Caco-2 (cell line): ENCODE data around the gene TCN1. TPM values are rescaled to one million over a fixed set of nuclear protein-coding genes. Genes with fewer than 3 reads are reported as not detected.
"Not testable (repeated sequence)": the region's sequence is repeated elsewhere in the genome, so short reads cannot be mapped to it uniquely, and the experiment has no call there.

Source experiments
- BruUV-seq: library from RNA; stranded (reverse); fragments of 400-500 nt; replicated peaks from 2 replicates; lab custom pipeline; 2021; lab: Mats Ljungman, UMichigan
- CTCF ChIA-PET: fragments of 300-600 bp; sonication (Branson Sonifier 250); formaldehyde crosslinking; loops from one replicate; lab custom pipeline; 2022; ENCODE audit warnings: antibody characterized with exemption; lab: Charles Lee
- POLR2A ChIA-PET: fragments of 300-600 bp; sonication (Branson Sonifier 250); formaldehyde crosslinking; loops from one replicate; lab custom pipeline; 2022; ENCODE audit warnings: antibody characterized with exemption; lab: Charles Lee
- DNase-seq, 2 experiments: peaks; one replicate each; pipeline versions ENCODE4 v3.0.0 to v3.0.0-alpha.2; 2020 to 2022
- H3K27me3 ChIP-seq: replicated peaks from 2 replicates; pipeline ENCODE4 v1.6.0; 2011; ENCODE audit warnings: low read length; ENCODE audit not compliant: control insufficient read depth, insufficient read depth
- H3K36me3 ChIP-seq: 2 replicates; pipeline ENCODE4 v1.5.1; 2011; ENCODE audit warnings: low read length; ENCODE audit not compliant: control insufficient read depth, insufficient read depth
- H3K4me1 ChIP-seq: fragments of 250-450 bp; sonication (Bioruptor Pico); 2 replicates; pipeline ENCODE4 v1.5.1; 2020; ENCODE audit warnings: mild to moderate bottlenecking
- H3K4me3 ChIP-seq: 2 replicates; pipeline ENCODE4 v1.5.1; 2011; ENCODE audit warnings: low read depth, mild to moderate bottlenecking, control low read depth, low read length
- H3K9me3 ChIP-seq: fragments of 250-450 bp; sonication (Bioruptor Pico); 2 replicates; pipeline ENCODE4 v1.5.1; 2020; ENCODE audit warnings: mild to moderate bottlenecking, moderate library complexity
- H3K27ac Mint-ChIP-seq: one replicate; pipeline ENCODE4 v1.8.0; 2022; ENCODE audit warnings: mixed read lengths; ENCODE audit not compliant: unreplicated experiment
- H3K27me3 Mint-ChIP-seq: one replicate; pipeline ENCODE4 v1.8.0; 2022; ENCODE audit warnings: mixed read lengths; ENCODE audit not compliant: insufficient read depth, unreplicated experiment
- H3K36me3 Mint-ChIP-seq: one replicate; pipeline ENCODE4 v1.8.0; 2022; ENCODE audit warnings: mild to moderate bottlenecking, mixed read lengths; ENCODE audit not compliant: insufficient read depth, unreplicated experiment
- H3K4me1 Mint-ChIP-seq: one replicate; pipeline ENCODE4 v1.8.0; 2022; ENCODE audit warnings: low read depth, mixed read lengths; ENCODE audit not compliant: unreplicated experiment
- H3K4me3 Mint-ChIP-seq: one replicate; pipeline ENCODE4 v1.8.0; 2022; ENCODE audit warnings: mild to moderate bottlenecking, moderate library complexity, mixed read lengths; ENCODE audit not compliant: unreplicated experiment
- H3K9me3 Mint-ChIP-seq: one replicate; pipeline ENCODE4 v1.8.0; 2022; ENCODE audit warnings: mixed read lengths; ENCODE audit not compliant: unreplicated experiment
- intact Hi-C: fragments of 100-400 bp; cut with micrococcal nuclease; formaldehyde crosslinking; loops from one replicate; pipeline ENCODE4 v1.10.0; 2022; ENCODE audit not compliant: unreplicated experiment
- total RNA-seq: library from RNA; stranded (reverse); gene quantifications from 2 replicates; pipeline ENCODE4 v1.2.3, GENCODE V29; 2022
- TF ChIP-seq, protein P1 (sequence below), 2 experiments: fragments of 200-600 bp in 1 of 2; IDR thresholded peaks; 1 replicate in 1 of 2; 2 replicates in 1 of 2; pipeline versions ENCODE4 v1.5.1 to v1.8.0; 2011 to 2022; ENCODE audit warnings: antibody characterized with exemption in 1 of 2, control low read depth in 1 of 2, inconsistent platforms in 1 of 2, low read depth in 1 of 2, low read length in 1 of 2, mild to moderate bottlenecking in 1 of 2, moderate library complexity in 1 of 2; ENCODE audit not compliant: insufficient read depth in 1 of 2, severe bottlenecking in 1 of 2, unreplicated experiment in 1 of 2

TCN1 gene
- total RNA-seq, 1 experiment from 2014 or later = not detected

DNA sequence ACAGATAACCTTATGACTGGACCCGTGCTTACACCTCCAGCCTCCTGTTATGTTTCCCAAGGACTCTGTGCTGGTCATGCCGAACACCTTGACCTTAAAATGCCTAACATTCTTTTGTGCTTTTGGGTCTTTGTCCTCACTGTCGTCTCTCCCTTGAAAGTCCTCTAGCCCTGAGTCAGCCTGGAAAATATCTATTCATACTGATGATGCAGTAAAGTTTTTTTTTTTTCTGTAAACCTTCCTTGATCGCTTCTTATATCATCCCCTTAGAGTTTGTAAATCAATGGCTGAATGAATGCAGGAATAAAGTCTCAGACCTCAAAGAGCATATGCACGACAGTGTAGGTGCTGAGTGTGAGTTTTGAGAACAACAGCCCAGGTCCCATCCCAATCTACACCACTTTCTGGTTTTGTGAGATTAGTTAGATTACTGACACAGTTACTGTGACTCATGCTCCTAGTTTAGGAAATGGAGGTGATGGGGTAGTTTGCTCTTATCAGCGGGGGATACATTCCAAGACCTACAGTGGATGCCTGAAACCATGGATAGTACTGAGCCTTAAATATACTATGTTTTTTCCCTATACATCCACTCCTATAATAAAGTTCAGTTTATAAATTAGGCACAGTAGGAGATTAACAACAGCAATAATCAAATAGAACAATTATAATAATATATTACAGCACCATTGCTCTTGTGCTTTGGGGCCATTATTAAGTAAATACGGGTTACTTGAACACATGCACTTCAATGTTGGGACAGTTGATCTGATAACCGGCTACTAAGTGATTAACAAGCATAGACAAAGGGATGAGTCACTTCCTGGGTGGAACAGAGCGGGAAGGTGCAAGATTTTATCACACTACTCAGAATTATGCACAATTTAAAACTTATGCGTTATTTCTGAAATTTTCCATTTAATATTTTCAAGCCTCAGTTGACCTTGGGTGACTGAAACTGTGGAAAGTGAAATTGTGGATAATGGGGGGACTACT lies 8.6 kb downstream of the TCN1 start:
- Histone ChIP-seq H3K9me3 (no peaks in the 10 kb centered on the region), H3K36me3 (no peaks in the 10 kb centered on the region), H3K4me1 (peaks cover 17% of the 10 kb centered on the region), H3K27me3 (no peaks in the 10 kb centered on the region), H3K4me3 (no peak overlapping the region)
- peak in 1 of 2 experiments; percentile 32 for DNase-seq
- ChIA-PET CTCF (no interaction called here), POLR2A (no interaction called here)
- intact Hi-C loops = no loop called here
- Mint-ChIP-seq H3K27me3 (no peaks in the 10 kb centered on the region), H3K9me3 (peaks cover 10% of the 10 kb centered on the region), H3K27ac (peak overlapping the region; percentile 43), H3K36me3 (peaks cover 5% of the 10 kb centered on the region), H3K4me3 (no peak overlapping the region), H3K4me1 (peaks cover 27% of the 10 kb centered on the region)
- BruUV-seq = no TSS peak
- TF ChIP-seq, protein P1, sequence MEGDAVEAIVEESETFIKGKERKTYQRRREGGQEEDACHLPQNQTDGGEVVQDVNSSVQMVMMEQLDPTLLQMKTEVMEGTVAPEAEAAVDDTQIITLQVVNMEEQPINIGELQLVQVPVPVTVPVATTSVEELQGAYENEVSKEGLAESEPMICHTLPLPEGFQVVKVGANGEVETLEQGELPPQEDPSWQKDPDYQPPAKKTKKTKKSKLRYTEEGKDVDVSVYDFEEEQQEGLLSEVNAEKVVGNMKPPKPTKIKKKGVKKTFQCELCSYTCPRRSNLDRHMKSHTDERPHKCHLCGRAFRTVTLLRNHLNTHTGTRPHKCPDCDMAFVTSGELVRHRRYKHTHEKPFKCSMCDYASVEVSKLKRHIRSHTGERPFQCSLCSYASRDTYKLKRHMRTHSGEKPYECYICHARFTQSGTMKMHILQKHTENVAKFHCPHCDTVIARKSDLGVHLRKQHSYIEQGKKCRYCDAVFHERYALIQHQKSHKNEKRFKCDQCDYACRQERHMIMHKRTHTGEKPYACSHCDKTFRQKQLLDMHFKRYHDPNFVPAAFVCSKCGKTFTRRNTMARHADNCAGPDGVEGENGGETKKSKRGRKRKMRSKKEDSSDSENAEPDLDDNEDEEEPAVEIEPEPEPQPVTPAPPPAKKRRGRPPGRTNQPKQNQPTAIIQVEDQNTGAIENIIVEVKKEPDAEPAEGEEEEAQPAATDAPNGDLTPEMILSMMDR (IDR thresholded peaks at IDR 0.05; ENCODE audit: insufficient read depth in 1 of 2, low read depth in 1 of 2, low read length in 1 of 2, severe bottlenecking in 1 of 2, unreplicated experiment in 1 of 2) = no peak

DNA sequence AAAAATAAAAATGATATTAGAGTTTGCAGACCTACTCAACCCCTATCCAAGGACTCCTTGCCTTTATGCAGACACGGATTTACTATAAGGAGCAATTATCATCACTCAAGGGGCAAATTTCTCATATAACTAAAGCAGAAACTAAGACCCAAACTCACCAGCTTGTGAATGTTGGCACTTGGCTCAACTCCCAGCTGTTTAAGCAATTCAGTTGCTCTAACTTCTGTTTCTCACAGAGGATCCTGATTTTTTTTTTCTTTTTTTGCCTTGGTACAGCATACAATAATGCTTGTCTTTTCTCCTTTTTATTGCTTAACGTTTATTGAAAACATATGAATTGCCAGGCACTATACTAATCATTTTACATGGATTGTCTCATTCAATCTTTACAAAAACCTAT lies 11.4 kb downstream of the TCN1 start:
- intact Hi-C loops = no loop called here

DNA sequence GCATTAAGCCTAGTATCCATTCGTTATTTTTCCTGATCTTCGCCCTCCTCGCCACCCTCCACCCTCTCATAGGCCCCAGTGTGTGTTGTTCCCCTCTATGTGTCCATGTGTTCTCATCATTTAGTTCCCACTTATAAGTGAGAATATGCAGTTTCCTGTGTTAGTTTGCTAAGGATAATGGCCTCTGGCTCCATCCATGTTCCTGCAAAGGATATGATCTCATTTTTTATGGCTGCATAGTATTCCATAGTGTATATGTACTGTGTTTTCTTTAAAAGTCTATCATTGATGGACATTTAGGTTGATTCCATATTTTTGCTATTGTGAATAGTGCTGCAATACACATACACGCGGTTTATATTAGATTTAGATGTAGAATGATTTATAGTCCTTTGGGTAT lies 14.9 kb downstream of the TCN1 start:
- H3K27me3 ChIP-seq, H3K27me3 Mint-ChIP-seq, H3K36me3 Mint-ChIP-seq: not testable (repeated sequence)

More for the DNA sequence above, 11.4 kb downstream of the TCN1 start:
- H3K27me3 Mint-ChIP-seq = no peaks in the 10 kb centered on the region
- POLR2A ChIA-PET = no interaction called here
- no peak overlapping the region for H3K4me3 ChIP-seq
- H3K36me3 ChIP-seq = no peaks in the 10 kb centered on the region
- peaks cover 17% of the 10 kb centered on the region for H3K4me1 ChIP-seq
- H3K4me3 Mint-ChIP-seq = no peak overlapping the region
- TF ChIP-seq, protein P1 (IDR thresholded peaks at IDR 0.05; ENCODE audit: insufficient read depth in 1 of 2, low read depth in 1 of 2, low read length in 1 of 2, severe bottlenecking in 1 of 2, unreplicated experiment in 1 of 2) = no peak
- DNase-seq = no peak
- no peaks in the 10 kb centered on the region for H3K27me3 ChIP-seq
- H3K4me1 Mint-ChIP-seq = peaks cover 27% of the 10 kb centered on the region
- H3K9me3 Mint-ChIP-seq = peaks cover 10% of the 10 kb centered on the region
- CTCF ChIA-PET = no interaction called here
- no TSS peak for BruUV-seq
- H3K36me3 Mint-ChIP-seq = peaks cover 5% of the 10 kb centered on the region
- H3K9me3 ChIP-seq = no peaks in the 10 kb centered on the region
- no peak overlapping the region for H3K27ac Mint-ChIP-seq

DNA sequence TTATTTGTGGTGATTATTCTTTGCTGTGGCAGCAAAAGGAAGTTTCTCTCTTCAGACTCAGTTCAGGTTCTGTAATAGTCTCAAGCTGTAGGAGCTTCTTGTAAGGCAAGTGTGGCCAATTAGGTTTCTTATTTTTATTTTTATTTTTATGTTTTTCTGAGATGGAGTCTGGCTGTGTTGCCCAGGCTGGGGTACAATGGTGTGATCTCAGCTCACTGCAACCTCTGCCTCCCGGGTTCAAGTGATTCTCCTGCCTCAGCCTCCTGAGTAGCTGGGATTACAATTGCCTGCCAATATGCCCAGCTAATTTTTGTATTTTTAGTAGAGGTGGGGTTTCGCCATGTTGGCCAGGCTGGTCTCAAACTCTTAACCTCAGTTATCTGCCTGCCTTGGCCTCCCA lies 16.7 kb downstream of the TCN1 start:
- CTCF ChIA-PET = not testable (repeated sequence)

More for the DNA sequence above, 14.9 kb downstream of the TCN1 start:
- H3K27ac Mint-ChIP-seq, BruUV-seq, H3K9me3 ChIP-seq, intact Hi-C loops, H3K36me3 ChIP-seq, POLR2A ChIA-PET, H3K4me3 ChIP-seq, H3K4me1 Mint-ChIP-seq, H3K9me3 Mint-ChIP-seq, H3K4me3 Mint-ChIP-seq, DNase-seq, H3K4me1 ChIP-seq, CTCF ChIA-PET: not testable (repeated sequence)

More for the DNA sequence above, 16.7 kb downstream of the TCN1 start:
- H3K4me1 ChIP-seq, H3K27ac Mint-ChIP-seq, H3K27me3 Mint-ChIP-seq, H3K36me3 Mint-ChIP-seq, H3K4me3 Mint-ChIP-seq, H3K36me3 ChIP-seq, H3K9me3 ChIP-seq, DNase-seq, POLR2A ChIA-PET, H3K4me1 Mint-ChIP-seq, H3K27me3 ChIP-seq, BruUV-seq, H3K9me3 Mint-ChIP-seq, intact Hi-C loops, H3K4me3 ChIP-seq: not testable (repeated sequence)
